HL-60/S4 treated with phorbol 12-myristate 13-acetate at 8.2 ng/mL for 4 days and 3 days (cell line): ENCODE results near the gene MYCBPAP.

Experiments used
- in situ Hi-C: fragments of 300-500 bp; cut with MboI; formaldehyde crosslinking; loops from 2 replicates; pipeline ENCODE4 v1.15.0; 2022; ENCODE audit warnings: low sequenced_read_pairs

Gene MYCBPAP

GRCh38 chr17:50549969-50550368 is 41.7 kb downstream of the MYCBPAP start:
- in situ Hi-C loops: no loop called here

- in situ Hi-C loops: no loop called here
These were observed 42.6 kb downstream of the MYCBPAP start for GRCh38 chr17:50550661-50551432.

GRCh38 chr17:50551433-50551815 is 43.2 kb downstream of the MYCBPAP start:
- in situ Hi-C loops: no loop called here

GRCh38 chr17:50551884-50552283 is 43.6 kb downstream of the MYCBPAP start:
- in situ Hi-C loops: no loop called here

- in situ Hi-C loops: no loop called here
These were observed 46.0 kb downstream of the MYCBPAP start for GRCh38 chr17:50554201-50554600.

- in situ Hi-C loops: no loop called here
These were observed 48.6 kb downstream of the MYCBPAP start for GRCh38 chr17:50556803-50557202.

GRCh38 chr17:50557630-50558029 is 49.4 kb downstream of the MYCBPAP start:
- in situ Hi-C loops: no loop called here

GRCh38 chr17:50558091-50558490 is 49.9 kb downstream of the MYCBPAP start:
- in situ Hi-C loops: no loop called here

- in situ Hi-C loops: no loop called here
These were observed 50.3 kb downstream of the MYCBPAP start for GRCh38 chr17:50558581-50558940.

- in situ Hi-C loops: no loop called here
These were observed 50.8 kb downstream of the MYCBPAP start for GRCh38 chr17:50558941-50559614.

GRCh38 chr17:50559674-50560184 is 51.5 kb downstream of the MYCBPAP start:
- in situ Hi-C loops: no loop called here

GRCh38 chr17:50560185-50560824 is 52.1 kb downstream of the MYCBPAP start, which contains the start of gene CACNA1G:
TSS of gene CACNA1G (plus strand) at chr17:50560715. CDS start at chr17:50561460, 745 bp downstream.
- in situ Hi-C loops: no loop called here

GRCh38 chr17:50560931-50561745 is 52.9 kb downstream of the MYCBPAP start:
- in situ Hi-C loops: no loop called here

GRCh38 chr17:50561746-50562141 is 53.5 kb downstream of the MYCBPAP start:
- in situ Hi-C loops: no loop called here

- in situ Hi-C loops: no loop called here
These were observed 54.2 kb downstream of the MYCBPAP start for GRCh38 chr17:50562242-50563091.

- in situ Hi-C loops: no loop called here
These were observed 54.9 kb downstream of the MYCBPAP start for GRCh38 chr17:50563092-50563511.

- in situ Hi-C loops: no loop called here
These were observed 56.7 kb downstream of the MYCBPAP start for GRCh38 chr17:50564916-50565315.

- in situ Hi-C loops: no loop called here
These were observed 57.4 kb downstream of the MYCBPAP start for GRCh38 chr17:50565402-50566350.

GRCh38 chr17:50566886-50567285 is 58.6 kb downstream of the MYCBPAP start:
- in situ Hi-C loops: no loop called here
